ENCODE data around the gene CYP4F3. TPM values are rescaled to one million over a fixed set of nuclear protein-coding genes. Genes with fewer than 3 reads are reported as not detected.
A peak's percentile ranks its signal among the peaks of the same experiment; 100 is the strongest.

The CYP4F3 gene
- total RNA-seq, 2 experiments from 2014 or later = 0.07 to 0.19 TPM

- H3K36me3 Mint-ChIP-seq (ENCODE audit: low read depth) = no peaks in the 10 kb centered on the region
- no peak overlapping the region for H3K4me3 Mint-ChIP-seq
- H3K27ac Mint-ChIP-seq = peak overlapping the region; percentile 37
- intact Hi-C loops (cut with DNase I, micrococcal nuclease) = no loop called here
- DNase-seq (no peak), ATAC-seq (no peak)
- H3K4me1 Mint-ChIP-seq = no peaks in the 10 kb centered on the region
- ChIA-PET POLR2A (no interaction called here), CTCF (no interaction called here)
- no peaks in the 10 kb centered on the region for H3K9me3 Mint-ChIP-seq (ENCODE audit: low read depth)
- H3K27me3 Mint-ChIP-seq = peaks cover 2% of the 10 kb centered on the region
These were observed 25.2 kb upstream of the CYP4F3 start for GRCh38 chr19:15615526-15615925.

- ATAC-seq = peak; percentile 30
- no peaks in the 10 kb centered on the region for H3K4me1 Mint-ChIP-seq
- CTCF ChIA-PET = interaction anchor here (0.6 kb wide), 1 partner anchor 101 kb away, joined by 4 read pairs; no protein-coding TSS in a partner anchor
These were observed 24.5 kb upstream of the CYP4F3 start for GRCh38 chr19:15616183-15616582.

GRCh38 chr19:15616627-15617270, 23.9 kb upstream of the CYP4F3 start:
- CTCF ChIA-PET = interaction anchor here (0.6 kb wide), 1 partner anchor 102 kb away, joined by 4 read pairs; no protein-coding TSS in a partner anchor
- POLR2A ChIA-PET = no interaction called here
- Mint-ChIP-seq H3K27ac (no peak overlapping the region), H3K36me3 (ENCODE audit: low read depth) (no peaks in the 10 kb centered on the region), H3K4me1 (no peaks in the 10 kb centered on the region), H3K9me3 (ENCODE audit: low read depth) (no peaks in the 10 kb centered on the region), H3K27me3 (peaks cover 3% of the 10 kb centered on the region), H3K4me3 (no peak overlapping the region)
- DNase-seq (no peak), ATAC-seq (no peak)
- intact Hi-C loops (cut with DNase I, micrococcal nuclease) = no loop called here

More at GRCh38 chr19:15616183-15616582, 24.5 kb upstream of the CYP4F3 start:
- POLR2A ChIA-PET = no interaction called here
- no peak for DNase-seq
- Mint-ChIP-seq H3K4me3 (no peak overlapping the region), H3K36me3 (ENCODE audit: low read depth) (no peaks in the 10 kb centered on the region), H3K27me3 (peaks cover 2% of the 10 kb centered on the region), H3K27ac (peak overlapping the region; percentile 37), H3K9me3 (ENCODE audit: low read depth) (no peaks in the 10 kb centered on the region)
- intact Hi-C loops (cut with DNase I, micrococcal nuclease) = no loop called here

- ATAC-seq (no peak), DNase-seq (no peak)
- ChIA-PET CTCF (no interaction called here), POLR2A (no interaction called here)
- intact Hi-C loops (cut with DNase I, micrococcal nuclease) = no loop called here
- Mint-ChIP-seq H3K27ac (no peak overlapping the region), H3K9me3 (ENCODE audit: low read depth) (no peaks in the 10 kb centered on the region), H3K27me3 (peaks cover 7% of the 10 kb centered on the region), H3K36me3 (ENCODE audit: low read depth) (no peaks in the 10 kb centered on the region), H3K4me1 (no peaks in the 10 kb centered on the region), H3K4me3 (no peak overlapping the region)
These were observed 22.4 kb upstream of the CYP4F3 start for GRCh38 chr19:15618321-15618720.

- no peak overlapping the region for H3K27ac Mint-ChIP-seq
- H3K4me3 Mint-ChIP-seq = no peak overlapping the region
- CTCF ChIA-PET = no interaction called here
- DNase-seq (no peak), ATAC-seq (no peak)
- no peaks in the 10 kb centered on the region for H3K36me3 Mint-ChIP-seq (ENCODE audit: low read depth)
- no peaks in the 10 kb centered on the region for H3K4me1 Mint-ChIP-seq
- peaks cover 15% of the 10 kb centered on the region for H3K27me3 Mint-ChIP-seq
- POLR2A ChIA-PET = no interaction called here
- intact Hi-C loops (cut with DNase I, micrococcal nuclease) = loop anchor here in 1 of 2 experiments (10.0 kb wide), 1 partner anchor 763 kb away; no protein-coding TSS in a partner anchor
- no peaks in the 10 kb centered on the region for H3K9me3 Mint-ChIP-seq (ENCODE audit: low read depth)
These were observed 18.9 kb upstream of the CYP4F3 start for GRCh38 chr19:15621801-15622200.

- Mint-ChIP-seq H3K36me3 (ENCODE audit: low read depth) (no peaks in the 10 kb centered on the region), H3K9me3 (ENCODE audit: low read depth) (no peaks in the 10 kb centered on the region), H3K27me3 (peaks cover 15% of the 10 kb centered on the region), H3K4me3 (no peak overlapping the region), H3K4me1 (no peaks in the 10 kb centered on the region), H3K27ac (no peak overlapping the region)
- DNase-seq (no peak), ATAC-seq (no peak)
- ChIA-PET CTCF (no interaction called here), POLR2A (no interaction called here)
- intact Hi-C loops (cut with DNase I, micrococcal nuclease) = loop anchor here in 1 of 2 experiments (10.0 kb wide), 1 partner anchor 762 kb away; no protein-coding TSS in a partner anchor
These were observed 17.7 kb upstream of the CYP4F3 start for GRCh38 chr19:15622991-15623390.

GRCh38 chr19:15623711-15624318, 16.9 kb upstream of the CYP4F3 start:
- ChIA-PET CTCF (no interaction called here), POLR2A (no interaction called here)
- no peak overlapping the region for H3K4me3 Mint-ChIP-seq
- ATAC-seq = no peak
- peak; percentile 32 for DNase-seq
- H3K9me3 Mint-ChIP-seq (ENCODE audit: low read depth) = no peaks in the 10 kb centered on the region
- H3K4me1 Mint-ChIP-seq = no peaks in the 10 kb centered on the region
- H3K27me3 Mint-ChIP-seq = peaks cover 15% of the 10 kb centered on the region
- H3K36me3 Mint-ChIP-seq (ENCODE audit: low read depth) = no peaks in the 10 kb centered on the region
- intact Hi-C loops (cut with DNase I, micrococcal nuclease) = loop anchor here in 1 of 2 experiments (10.0 kb wide), 1 partner anchor 761 kb away; no protein-coding TSS in a partner anchor
- H3K27ac Mint-ChIP-seq = no peak overlapping the region

- Mint-ChIP-seq H3K36me3 (ENCODE audit: low read depth) (no peaks in the 10 kb centered on the region), H3K4me3 (no peak overlapping the region), H3K4me1 (peaks cover 3% of the 10 kb centered on the region), H3K27ac (no peak overlapping the region), H3K9me3 (ENCODE audit: low read depth) (no peaks in the 10 kb centered on the region), H3K27me3 (peaks cover 7% of the 10 kb centered on the region)
- intact Hi-C loops (cut with DNase I, micrococcal nuclease) = loop anchor here (1.0 to 10.0 kb wide), 6 partner anchors 44 to 756 kb away; no protein-coding TSS in a partner anchor
- ChIA-PET CTCF (interaction anchor here (0.5 to 0.6 kb wide), 2 partner anchors 421 to 731 kb away, joined by 3 to 4 read pairs; no protein-coding TSS in a partner anchor), POLR2A (no interaction called here)
- DNase-seq = no peak
- ATAC-seq = no peak
These were observed 12.3 kb upstream of the CYP4F3 start for GRCh38 chr19:15628236-15629002.

- H3K27me3 Mint-ChIP-seq = peaks cover 4% of the 10 kb centered on the region
- intact Hi-C loops (cut with DNase I, micrococcal nuclease) = loop anchor here (1.0 to 10.0 kb wide), 6 partner anchors 45 to 756 kb away; no protein-coding TSS in a partner anchor
- H3K4me1 Mint-ChIP-seq = peaks cover 3% of the 10 kb centered on the region
- H3K9me3 Mint-ChIP-seq (ENCODE audit: low read depth) = no peaks in the 10 kb centered on the region
- ChIA-PET POLR2A (no interaction called here), CTCF (interaction anchor here (0.5 to 1.2 kb wide), 20 partner anchors 54 to 1714 kb away, joined by 3 to 5 read pairs (median 3); no protein-coding TSS in a partner anchor)
- H3K4me3 Mint-ChIP-seq = no peak overlapping the region
- H3K36me3 Mint-ChIP-seq (ENCODE audit: low read depth) = no peaks in the 10 kb centered on the region
- DNase-seq (peak; percentile 93), ATAC-seq (peak; percentile 95)
- H3K27ac Mint-ChIP-seq = no peak overlapping the region
These were observed 11.5 kb upstream of the CYP4F3 start for GRCh38 chr19:15629003-15629880.

GRCh38 chr19:15631817-15632216, 8.9 kb upstream of the CYP4F3 start:
- Mint-ChIP-seq H3K27me3 (peaks cover 2% of the 10 kb centered on the region), H3K9me3 (ENCODE audit: low read depth) (no peaks in the 10 kb centered on the region), H3K4me3 (no peak overlapping the region), H3K4me1 (peaks cover 3% of the 10 kb centered on the region), H3K36me3 (ENCODE audit: low read depth) (no peaks in the 10 kb centered on the region), H3K27ac (no peak overlapping the region)
- ChIA-PET POLR2A (no interaction called here), CTCF (interaction anchor here (0.6 to 0.8 kb wide), 3 partner anchors 233 to 550 kb away, joined by 3 to 5 read pairs (median 4); no protein-coding TSS in a partner anchor)
- peak; percentile 59 for DNase-seq
- intact Hi-C loops (cut with DNase I, micrococcal nuclease) = no loop called here
- ATAC-seq = no peak
